ENCODE measurements around the gene IL31RA.

- TF ChIP-seq CTCF (IDR thresholded peaks at IDR 0.05) (no peak), POLR2AphosphoS5 (IDR thresholded peaks at IDR 0.05) (no peak)
Measured at GRCh38 chr5:55966284-55966683, 115.1 kb downstream of the IL31RA start.

Measured in transverse colon (tissue), 4 donors.